Astrocyte of the cerebellum (primary cell): Measurements from ENCODE around the gene ZDHHC17.

Experiments
- DNase-seq: peaks from one replicate; pipeline ENCODE4 v3.0.0-alpha.2; 2011; ENCODE audit warnings: low read depth
- H3K4me3 ChIP-seq: 2 replicates; pipeline ENCODE4 v1.5.1; 2011; ENCODE audit warnings: mild to moderate bottlenecking, low read depth, low read length, moderate library complexity
- CTCF ChIP-seq: IDR thresholded peaks from 2 replicates; pipeline ENCODE4 v1.5.1; 2012; ENCODE audit warnings: low read length, low read depth, moderate library complexity, mild to moderate bottlenecking; ENCODE audit errors: missing control alignments
- in situ Hi-C: cut with HindIII; loops from 2 replicates; pipeline ENCODE4 v1.10.0; 2017; ENCODE audit warnings: low sequenced_read_pairs

Gene ZDHHC17

GRCh38 chr12:76792828-76793227 lies 28.9 kb downstream of the ZDHHC17 start:
- no peak for TF ChIP-seq CTCF
- in situ Hi-C loops = no loop called here
- no peak overlapping the region for H3K4me3 ChIP-seq
- DNase-seq = no peak

- in situ Hi-C loops = no loop called here
- DNase-seq = no peak
- no peak overlapping the region for H3K4me3 ChIP-seq
- TF ChIP-seq CTCF = no peak
Observed at GRCh38 chr12:76798864-76799263, 34.9 kb downstream of the ZDHHC17 start.

- in situ Hi-C loops = no loop called here
- DNase-seq = no peak
- no peak for TF ChIP-seq CTCF
- H3K4me3 ChIP-seq = no peak overlapping the region
Observed at GRCh38 chr12:76799362-76799761, 35.4 kb downstream of the ZDHHC17 start.

- in situ Hi-C loops = no loop called here
- no peak for DNase-seq
- no peak for TF ChIP-seq CTCF
- H3K4me3 ChIP-seq = no peak overlapping the region
Observed at GRCh38 chr12:76802060-76802459, 38.1 kb downstream of the ZDHHC17 start.

- H3K4me3 ChIP-seq = no peak overlapping the region
- TF ChIP-seq CTCF = no peak
- no peak for DNase-seq
- in situ Hi-C loops = no loop called here
Observed at GRCh38 chr12:76804435-76804976, 40.6 kb downstream of the ZDHHC17 start.

- TF ChIP-seq CTCF = no peak
- no peak for DNase-seq
- in situ Hi-C loops = no loop called here
- no peak overlapping the region for H3K4me3 ChIP-seq
Observed at GRCh38 chr12:76810671-76811419, 46.9 kb downstream of the ZDHHC17 start.

GRCh38 chr12:76811976-76812375 lies 48.1 kb downstream of the ZDHHC17 start:
- H3K4me3 ChIP-seq = no peak overlapping the region
- no peak for TF ChIP-seq CTCF
- DNase-seq = no peak
- in situ Hi-C loops = no loop called here
